NCI-H1092 treated with DMSO at 0.1 percent for 48 hours (cell line): ENCODE measurements around the gene KNSTRN.

Source experiments
- DNase-seq: peaks from one replicate; lab custom pipeline; 2025; lab: John Stamatoyannopoulos, UW

The KNSTRN gene

GRCh38 chr15:40366457-40367370 is 15.8 kb upstream of the KNSTRN start:
- peak; percentile 25 for DNase-seq

- DNase-seq: no peak
These were observed 15.2 kb upstream of the KNSTRN start for GRCh38 chr15:40367371-40367685.

- peak; percentile 47 for DNase-seq
These were observed 14.6 kb upstream of the KNSTRN start for GRCh38 chr15:40367686-40368611.

DNA sequence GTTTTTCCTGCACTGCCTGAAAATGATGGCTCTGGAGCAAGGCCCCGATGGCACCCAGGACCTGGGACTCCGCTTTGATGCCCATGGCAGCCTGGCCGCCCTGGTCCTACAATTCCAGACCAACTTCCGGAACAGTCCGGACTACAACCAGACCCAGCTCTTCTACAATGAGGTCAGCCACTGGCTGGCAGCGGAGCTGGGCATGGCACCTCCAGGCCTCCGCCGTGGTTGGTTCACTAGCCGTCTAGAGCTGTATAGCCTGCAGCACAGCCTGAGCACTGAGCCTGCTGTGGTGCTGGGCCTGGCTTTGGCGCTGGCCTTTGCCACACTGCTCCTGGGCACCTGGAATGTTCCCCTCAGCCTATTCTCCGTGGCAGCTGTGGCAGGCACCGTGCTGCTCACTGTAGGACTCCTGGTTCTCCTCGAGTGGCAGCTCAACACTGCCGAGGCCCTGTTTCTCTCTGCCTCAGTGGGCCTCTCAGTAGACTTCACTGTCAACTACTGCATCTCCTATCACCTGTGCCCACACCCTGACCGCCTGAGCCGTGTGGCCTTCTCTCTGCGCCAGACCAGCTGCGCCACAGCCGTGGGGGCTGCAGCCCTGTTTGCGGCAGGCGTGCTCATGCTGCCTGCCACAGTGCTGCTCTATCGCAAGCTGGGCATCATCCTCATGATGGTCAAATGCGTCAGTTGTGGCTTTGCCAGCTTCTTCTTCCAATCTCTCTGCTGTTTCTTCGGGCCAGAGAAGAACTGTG is 13.6 kb upstream of the KNSTRN start:
- no peak for DNase-seq

- DNase-seq: no peak
These were observed 13.0 kb upstream of the KNSTRN start for GRCh38 chr15:40369474-40369869.

- no peak for DNase-seq
These were observed 12.6 kb upstream of the KNSTRN start for GRCh38 chr15:40369971-40370370.

DNA sequence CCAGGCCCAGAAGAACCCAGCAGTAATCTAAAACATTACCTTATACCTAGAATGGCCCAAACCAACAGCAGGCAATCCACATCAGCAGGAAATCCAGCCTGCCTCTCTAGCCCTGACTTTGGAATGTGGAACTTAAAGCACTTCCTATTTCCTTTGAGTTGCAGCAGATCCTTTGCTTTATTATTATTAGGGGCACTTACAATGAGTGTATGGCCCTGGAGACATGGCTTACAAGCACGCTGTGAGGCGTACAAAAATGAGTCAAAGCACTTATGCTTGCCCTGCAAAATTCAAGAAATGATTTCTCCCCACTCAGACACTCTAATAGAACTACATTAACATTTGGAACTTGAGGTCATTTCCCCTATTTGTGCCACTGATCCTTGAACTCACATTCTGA is 9.5 kb upstream of the KNSTRN start:
- no peak for DNase-seq

GRCh38 chr15:40377606-40378005 is 4.9 kb upstream of the KNSTRN start:
- no peak for DNase-seq

DNA sequence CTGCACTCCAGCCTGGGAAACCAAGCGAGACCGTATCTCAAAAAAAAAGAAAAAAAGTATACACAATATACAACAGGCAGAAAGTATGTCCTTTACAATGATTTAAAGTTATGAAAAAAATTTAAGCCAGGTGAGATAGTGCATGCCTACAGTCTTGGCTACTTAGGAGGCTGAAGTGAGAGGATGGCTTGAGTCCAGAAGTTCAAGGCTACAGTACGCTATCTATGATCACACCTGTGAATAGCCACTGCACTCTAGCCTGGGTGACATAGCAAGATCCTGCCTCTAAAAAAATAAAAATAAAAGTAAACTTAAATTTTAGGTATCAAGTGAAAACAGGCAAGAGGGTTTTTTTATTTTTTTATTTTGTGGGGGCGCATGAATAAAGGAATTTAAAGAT is 3.1 kb upstream of the KNSTRN start:
- DNase-seq: no peak

- no peak for DNase-seq
These were observed 2.7 kb upstream of the KNSTRN start for GRCh38 chr15:40379853-40380252.

DNA sequence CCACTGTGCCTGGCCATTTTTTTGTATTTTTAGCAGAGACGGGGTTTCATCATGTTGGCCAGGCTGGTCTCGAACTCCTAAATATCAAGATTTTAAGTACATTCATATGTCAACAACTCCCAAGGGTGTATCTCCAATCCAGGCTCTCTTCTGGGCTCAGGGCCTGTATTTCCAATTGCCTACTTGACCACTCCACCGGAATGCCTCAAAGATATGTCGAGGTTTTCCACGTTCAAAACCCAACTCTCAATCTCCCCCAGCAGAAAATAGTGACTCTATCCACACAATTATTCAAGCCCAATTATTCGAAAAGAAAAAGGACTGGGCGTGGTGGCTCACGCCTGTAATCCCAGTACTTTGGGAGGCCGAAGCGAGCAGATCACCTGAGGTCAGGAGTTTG is 1.9 kb upstream of the KNSTRN start:
- no peak for DNase-seq

- DNase-seq: no peak
These were observed 547 bp upstream of the KNSTRN start for GRCh38 chr15:40381818-40382529.

GRCh38 chr15:40386480-40386879 is 4.0 kb downstream of the KNSTRN start:
- no peak for DNase-seq

GRCh38 chr15:40388941-40389823 is 6.7 kb downstream of the KNSTRN start:
- no peak for DNase-seq

DNA sequence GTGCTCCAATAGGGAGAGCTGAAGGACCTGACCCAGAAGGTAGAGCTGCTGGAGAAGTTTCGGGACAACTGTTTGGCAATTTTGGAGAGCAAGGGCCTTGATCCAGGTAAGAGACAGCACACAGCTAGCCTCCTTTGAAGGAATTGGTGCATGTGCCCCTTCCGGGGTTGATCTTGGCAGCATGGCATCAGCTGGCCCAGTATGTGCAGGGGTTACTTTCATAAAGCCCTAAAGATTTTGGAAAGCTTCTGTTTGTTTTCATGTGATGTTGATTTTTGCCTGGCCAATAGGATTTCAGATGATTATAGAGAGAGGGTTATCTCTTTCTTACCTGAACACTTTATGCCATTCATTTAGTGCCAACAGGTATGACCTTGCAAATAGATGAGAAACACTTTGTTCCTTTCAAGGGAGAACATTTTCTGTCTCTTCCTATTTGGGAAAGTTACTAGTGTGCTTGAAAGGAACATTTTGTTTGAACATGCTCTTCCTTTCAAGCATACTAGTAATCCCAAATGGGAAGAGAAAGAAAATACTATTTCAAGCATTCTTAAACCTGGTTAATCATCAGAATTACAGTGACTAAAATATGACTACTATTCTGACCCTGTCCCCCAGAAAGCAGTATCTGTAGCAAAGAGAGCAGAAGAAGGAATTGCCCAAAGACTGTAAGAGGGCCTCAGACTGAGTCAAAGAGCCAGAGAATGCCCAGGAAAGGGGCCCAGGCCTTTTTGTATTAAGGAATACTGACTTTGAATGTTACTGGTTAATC is 7.5 kb downstream of the KNSTRN start:
- no peak for DNase-seq

DNA sequence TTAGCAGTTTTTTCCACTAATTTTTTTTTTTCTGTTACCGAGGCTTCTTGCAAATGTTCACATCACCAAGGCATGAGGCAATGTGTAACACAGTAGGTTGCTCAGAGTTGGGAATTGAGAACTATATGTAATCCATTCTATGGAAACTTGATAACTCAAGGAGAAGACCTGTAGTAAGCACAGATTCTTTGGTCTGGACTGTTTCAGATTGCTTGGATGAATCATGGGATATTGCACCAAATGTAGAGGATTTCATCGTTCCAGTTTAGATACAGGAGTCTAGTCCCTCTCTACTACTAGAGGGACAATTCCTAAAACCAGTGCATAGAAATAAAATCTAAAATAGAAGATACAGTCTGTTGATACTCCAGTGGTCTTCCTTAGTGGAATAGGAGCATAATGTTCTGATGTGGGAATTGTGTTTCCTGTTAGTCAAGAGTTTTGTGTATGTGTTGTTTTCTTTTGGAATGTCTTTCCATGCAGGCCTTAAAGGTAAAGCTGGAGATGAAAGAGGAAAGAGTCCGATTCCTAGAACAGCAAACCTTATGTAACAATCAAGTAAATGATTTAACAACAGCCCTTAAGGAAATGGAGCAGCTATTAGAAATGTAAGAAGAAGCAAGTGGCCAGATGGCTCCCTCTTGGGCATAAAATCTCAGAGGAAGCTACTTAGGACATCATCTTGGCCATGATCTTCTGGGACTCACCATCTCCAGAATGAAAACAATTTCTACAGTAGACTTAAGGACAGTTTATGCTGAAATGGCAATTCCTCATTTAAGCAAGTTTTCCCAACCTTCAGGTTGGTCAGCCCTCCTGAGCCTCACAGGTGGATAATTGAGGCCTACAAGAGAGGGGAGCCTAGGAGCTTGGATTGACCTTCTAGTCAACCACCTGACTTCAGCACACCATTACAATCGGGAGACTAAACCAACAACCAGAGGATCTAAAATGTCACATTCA is 10.7 kb downstream of the KNSTRN start:
- DNase-seq: no peak

DNA sequence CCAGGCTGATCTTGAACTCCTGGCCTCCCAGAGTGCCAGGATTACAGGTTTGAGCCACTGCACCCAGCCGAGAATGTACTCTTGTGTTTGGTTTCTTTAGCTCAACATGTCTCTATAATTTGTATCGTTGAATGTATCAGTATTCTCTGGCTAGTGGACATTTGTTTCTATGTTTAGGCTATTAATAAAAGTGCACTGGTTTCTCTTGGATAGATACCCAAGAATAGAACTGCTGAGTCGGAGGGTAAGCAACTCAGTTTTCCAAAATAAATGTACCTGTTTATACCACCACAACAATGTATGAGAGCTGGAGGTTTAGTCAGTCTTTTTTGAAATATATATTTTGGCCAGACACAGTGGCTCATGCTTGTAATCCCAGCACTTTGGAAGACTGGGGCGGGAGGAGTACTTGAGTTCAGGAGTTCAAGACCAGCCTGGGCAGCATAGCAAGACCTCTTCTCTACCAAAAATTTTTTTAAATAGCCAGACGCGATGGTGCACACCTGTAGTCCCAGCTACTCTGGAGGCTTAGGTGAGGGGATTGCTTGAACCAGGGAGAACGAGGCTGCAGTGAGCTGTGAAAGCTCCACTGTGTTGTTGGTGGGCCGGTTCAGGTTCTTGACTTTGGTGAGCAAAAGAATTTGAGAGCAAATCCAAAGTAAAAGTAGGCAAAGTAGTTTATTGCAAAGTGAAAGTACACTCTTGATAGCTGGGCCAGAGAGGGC is 15.3 kb downstream of the KNSTRN start:
- no peak for DNase-seq

DNA sequence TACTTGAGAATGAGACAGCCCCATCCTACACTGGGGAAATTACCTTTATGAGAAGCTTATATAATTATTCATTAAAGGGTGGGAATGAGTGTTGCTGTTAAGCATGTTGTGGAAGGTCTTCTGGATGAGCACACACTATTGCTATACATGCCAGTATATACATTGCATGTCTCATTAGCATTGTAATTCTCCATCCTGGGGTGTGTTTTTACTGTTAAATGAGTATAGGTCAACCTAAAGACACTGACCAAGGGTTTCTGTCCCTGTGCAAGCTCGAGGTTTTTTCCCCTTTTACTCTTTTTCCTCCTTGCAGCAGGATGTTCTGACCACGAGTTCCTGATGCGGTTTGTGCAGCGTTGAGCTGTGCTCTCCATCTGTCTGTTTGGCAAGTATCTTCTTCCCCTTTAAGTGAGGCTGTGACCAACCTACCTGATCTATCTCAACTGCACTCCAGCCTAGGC is 15.9 kb downstream of the KNSTRN start:
- DNase-seq: no peak
